ENCODE results near the gene ZMIZ2. TPM values are rescaled to one million over a fixed set of nuclear protein-coding genes. Genes with fewer than 3 reads are reported as not detected.

ZMIZ2 gene
- polyA plus RNA-seq, 1 donor (not counting 4 experiments of a cell fraction or from before 2014, with no cell fraction given) = 3.2 TPM

DNA sequence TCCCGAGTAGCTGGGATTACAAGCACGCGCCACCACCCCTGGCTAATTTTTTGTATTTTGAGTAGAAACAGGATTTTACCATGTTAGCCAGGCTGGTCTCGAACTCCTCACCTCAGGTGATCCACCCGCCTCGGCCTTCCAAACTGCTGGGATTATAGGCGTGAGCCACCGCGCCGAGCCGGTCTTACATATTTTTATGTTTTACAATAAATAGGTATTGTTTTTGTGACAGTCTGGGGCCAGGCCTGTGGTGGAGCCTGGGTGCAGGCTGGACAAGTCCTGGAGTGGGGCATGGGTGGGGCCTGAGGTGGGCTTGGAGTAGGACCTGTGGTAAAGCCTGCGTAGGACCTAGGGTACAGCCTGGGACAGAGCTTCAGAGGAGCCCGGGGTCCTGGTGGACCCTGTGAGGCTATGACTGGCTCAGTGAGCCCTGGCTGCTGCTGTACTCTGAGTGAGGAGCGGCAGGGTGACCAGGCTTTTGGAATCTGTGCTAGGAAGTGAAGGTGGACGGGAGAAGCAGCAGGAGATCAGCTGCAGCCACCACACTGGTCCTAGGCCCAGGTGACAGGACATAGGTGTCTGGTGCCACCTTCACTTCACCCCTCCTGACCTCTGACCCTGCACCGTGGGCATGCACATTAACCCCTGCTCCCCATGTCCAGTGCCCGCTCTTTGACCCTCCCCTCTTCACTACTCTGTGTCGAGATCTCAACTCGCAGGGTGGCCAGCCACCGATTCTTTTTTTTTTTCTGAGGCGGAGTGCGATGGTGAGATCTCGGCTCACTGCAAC lies 9.6 kb upstream of the ZMIZ2 start:
- Histone ChIP-seq H3K9me1 (ENCODE audit: control insufficient read depth, extremely low read depth, insufficient read depth, low read length) (no peaks in the 10 kb centered on the region), H4K20me1 (ENCODE audit: control insufficient read depth, extremely low read depth, insufficient read depth, low read length) (no peaks in the 10 kb centered on the region), H3K27ac (ENCODE audit: control insufficient read depth, insufficient read depth, low read length) (no peak overlapping the region), H3K36me3 (ENCODE audit: control insufficient read depth in 2 of 2, extremely low read depth in 1 of 2, insufficient read depth in 2 of 2, low read length in 2 of 2) (no peaks in the 10 kb centered on the region), H3K79me2 (ENCODE audit: control insufficient read depth, insufficient read depth, low read length) (no peaks in the 10 kb centered on the region), H3K9me3 (ENCODE audit: control insufficient read depth, low read depth, low read length) (no peaks in the 10 kb centered on the region), H3K9ac (ENCODE audit: control insufficient read depth, extremely low read depth, insufficient read depth, low read length) (no peak overlapping the region), H3K4me2 (ENCODE audit: control insufficient read depth, extremely low read depth, insufficient read depth, low read depth, low read length) (no peak overlapping the region), H3K4me3 (ENCODE audit: control insufficient read depth in 2 of 3, extremely low read depth in 1 of 3, insufficient read depth in 2 of 3, low read depth in 1 of 3, low read length in 3 of 3) (no peak overlapping the region), H2AFZ (ENCODE audit: control insufficient read depth, low read length) (no peak overlapping the region), H3K4me1 (ENCODE audit: control insufficient read depth, extremely low read depth, insufficient read depth, low read length) (peaks cover 29% of the 10 kb centered on the region), H3K27me3 (ENCODE audit: control insufficient read depth, extremely low read depth, insufficient read depth, low read length) (no peaks in the 10 kb centered on the region)
- FAIRE-seq (no peak), DNase-seq (ENCODE audit: low read depth, low spot score) (no peak)
- dilution Hi-C loops (cut with MboI; ENCODE audit: extremely low pct_ligation_motif_present, low sequenced_read_pairs) = no loop called here
- no peak for TF ChIP-seq EZH2 (IDR thresholded peaks at IDR 0.05; ENCODE audit: low read length)
- TF ChIP-seq CTCF (optimal IDR thresholded peaks at IDR 0.05 in 1 of 3, IDR thresholded peaks at IDR 0.05 in 1 of 3, conservative IDR thresholded peaks at IDR 0.05 in 1 of 3; ENCODE audit: extremely low read depth in 1 of 3, insufficient read depth in 2 of 3, low read length in 3 of 3) = no peak

- TF ChIP-seq EZH2 (IDR thresholded peaks at IDR 0.05; ENCODE audit: low read length) = no peak
- no peak for TF ChIP-seq CTCF (optimal IDR thresholded peaks at IDR 0.05 in 1 of 3, IDR thresholded peaks at IDR 0.05 in 1 of 3, conservative IDR thresholded peaks at IDR 0.05 in 1 of 3; ENCODE audit: extremely low read depth in 1 of 3, insufficient read depth in 2 of 3, low read length in 3 of 3)
- dilution Hi-C loops (cut with MboI; ENCODE audit: extremely low pct_ligation_motif_present, low sequenced_read_pairs) = no loop called here
- no peaks in the 10 kb centered on the region for H3K79me2 ChIP-seq (ENCODE audit: control insufficient read depth, insufficient read depth, low read length)
- no peaks in the 10 kb centered on the region for H3K9me1 ChIP-seq (ENCODE audit: control insufficient read depth, extremely low read depth, insufficient read depth, low read length)
- H3K27ac ChIP-seq (ENCODE audit: control insufficient read depth, insufficient read depth, low read length) = no peak overlapping the region
- H3K36me3 ChIP-seq (ENCODE audit: control insufficient read depth in 2 of 2, extremely low read depth in 1 of 2, insufficient read depth in 2 of 2, low read length in 2 of 2) = no peaks in the 10 kb centered on the region
- H3K9me3 ChIP-seq (ENCODE audit: control insufficient read depth, low read depth, low read length) = no peaks in the 10 kb centered on the region
- H3K4me1 ChIP-seq (ENCODE audit: control insufficient read depth, extremely low read depth, insufficient read depth, low read length) = peaks cover 24% of the 10 kb centered on the region
- H4K20me1 ChIP-seq (ENCODE audit: control insufficient read depth, extremely low read depth, insufficient read depth, low read length) = no peaks in the 10 kb centered on the region
- H2AFZ ChIP-seq (ENCODE audit: control insufficient read depth, low read length) = no peak overlapping the region
- DNase-seq (ENCODE audit: low read depth, low spot score) (no peak), FAIRE-seq (no peak)
- no peaks in the 10 kb centered on the region for H3K27me3 ChIP-seq (ENCODE audit: control insufficient read depth, extremely low read depth, insufficient read depth, low read length)
- no peak overlapping the region for H3K4me2 ChIP-seq (ENCODE audit: control insufficient read depth, extremely low read depth, insufficient read depth, low read depth, low read length)
- H3K4me3 ChIP-seq (ENCODE audit: control insufficient read depth in 2 of 3, extremely low read depth in 1 of 3, insufficient read depth in 2 of 3, low read depth in 1 of 3, low read length in 3 of 3) = no peak overlapping the region
- no peak overlapping the region for H3K9ac ChIP-seq (ENCODE audit: control insufficient read depth, extremely low read depth, insufficient read depth, low read length)
Observed at GRCh38 chr7:44740055-44740454, 8.6 kb upstream of the ZMIZ2 start.

Measured in keratinocyte (primary cell).